ENCODE data around the gene CCDC120.

CCDC120 gene

DNA sequence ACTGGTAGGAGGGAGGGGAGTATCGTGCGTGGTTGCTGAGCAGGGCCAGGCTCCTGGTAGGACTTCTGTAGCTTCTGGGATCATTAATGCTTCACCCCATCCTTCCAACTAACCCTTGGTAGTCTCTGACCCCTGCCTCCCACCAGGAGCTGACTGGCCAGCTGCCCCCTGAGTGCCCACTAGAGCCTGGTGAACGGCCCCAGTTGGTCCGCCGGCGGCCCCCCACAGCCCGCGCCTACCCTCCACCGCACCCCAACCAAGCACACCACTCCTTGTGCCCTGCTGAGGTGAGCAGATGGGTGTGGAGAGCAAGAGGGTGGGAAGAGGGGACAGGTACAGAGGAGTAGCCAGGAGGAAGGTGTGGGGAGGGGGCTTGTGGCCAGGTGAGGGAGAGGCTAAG lies 4.9 kb downstream of the CCDC120 start:
- DNase-seq (ENCODE audit: low read depth), result no peak

DNA sequence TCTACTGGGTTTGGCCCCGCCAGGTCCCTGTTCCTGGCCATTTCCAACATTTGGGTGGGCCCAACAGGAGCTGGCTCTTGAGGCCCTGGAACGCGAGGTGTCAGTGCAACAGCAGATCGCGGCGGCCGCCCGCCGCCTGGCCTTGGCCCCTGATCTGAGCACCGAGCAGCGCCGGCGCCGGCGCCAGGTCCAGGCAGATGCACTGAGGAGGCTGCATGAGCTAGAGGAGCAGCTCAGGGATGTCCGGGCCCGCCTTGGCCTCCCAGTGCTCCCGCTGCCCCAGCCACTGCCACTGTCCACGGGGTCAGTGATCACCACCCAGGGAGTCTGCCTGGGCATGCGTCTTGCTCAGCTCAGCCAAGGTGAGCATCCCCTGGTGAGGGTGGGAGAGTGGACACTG lies 5.5 kb downstream of the CCDC120 start:
- no peak for DNase-seq (ENCODE audit: low read depth)

DNA sequence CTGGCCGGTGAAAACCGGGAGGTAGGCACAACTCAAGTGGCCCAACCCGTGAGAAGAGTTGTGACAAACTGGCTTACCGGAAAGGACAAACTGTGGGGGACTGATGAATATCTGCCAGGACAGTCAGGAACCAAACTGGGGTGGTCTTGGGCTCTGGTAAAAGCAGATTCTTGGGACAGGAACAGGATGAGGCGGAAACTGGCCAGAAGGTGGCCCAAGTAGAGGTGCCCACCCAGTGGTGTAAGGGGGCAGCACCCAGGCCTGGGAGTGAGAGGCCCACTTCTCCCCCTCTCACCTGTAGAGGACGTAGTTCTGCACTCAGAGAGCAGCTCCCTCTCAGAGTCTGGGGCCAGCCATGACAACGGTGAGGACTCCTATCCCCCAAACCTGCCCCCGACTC lies 5.9 kb downstream of the CCDC120 start:
- no peak for DNase-seq (ENCODE audit: low read depth)

DNA sequence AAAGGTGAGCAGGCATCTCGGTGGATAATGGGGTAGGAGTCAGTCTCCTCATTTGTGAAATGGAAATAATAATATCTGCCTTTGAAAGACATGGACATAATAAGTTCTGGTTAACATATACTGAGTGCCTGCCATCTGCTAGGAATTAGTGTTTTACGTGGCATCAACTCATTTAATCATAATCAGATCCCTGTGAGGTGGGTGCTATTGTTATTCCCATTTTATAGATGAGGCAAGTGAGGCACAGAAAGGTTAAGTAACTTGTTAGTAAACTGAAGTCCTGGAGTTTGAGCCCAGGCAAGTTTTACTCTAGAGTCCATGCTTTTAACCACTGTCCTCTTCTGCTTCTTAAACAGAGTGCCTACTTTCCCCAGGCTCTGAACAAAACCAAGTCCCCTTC lies 7.5 kb downstream of the CCDC120 start:
- no peak for DNase-seq (ENCODE audit: low read depth)

GRCh38 chrX:49066690-49067089 lies 7.9 kb downstream of the CCDC120 start:
- no peak for DNase-seq (ENCODE audit: low read depth)

- DNase-seq (ENCODE audit: low read depth), result no peak
Observed at GRCh38 chrX:49067285-49068120, 8.7 kb downstream of the CCDC120 start.

GRCh38 chrX:49069038-49069437 lies 10.2 kb downstream of the CCDC120 start:
- DNase-seq (ENCODE audit: low read depth), result no peak

DNA sequence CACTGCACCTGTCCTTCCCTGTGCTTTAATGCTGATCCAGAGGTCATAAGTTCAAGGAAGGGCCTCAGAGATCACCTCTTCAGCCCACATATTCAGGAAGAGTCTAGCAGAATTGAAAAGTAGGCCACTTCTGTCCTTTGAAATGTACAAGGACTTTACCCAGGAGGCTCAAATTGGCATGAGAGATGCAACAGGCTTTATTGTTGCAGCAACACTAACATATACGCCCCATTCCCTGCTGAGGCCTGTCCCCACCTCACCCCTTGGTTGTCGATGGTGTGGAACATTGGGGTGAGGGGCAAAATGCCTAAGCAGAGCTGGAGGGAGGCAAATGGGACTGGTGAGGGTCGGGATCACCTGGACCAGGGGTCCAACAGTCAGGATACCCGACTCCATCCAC lies 12.2 kb downstream of the CCDC120 start:
- DNase-seq (ENCODE audit: low read depth), result no peak

- peak; percentile 71 for DNase-seq (ENCODE audit: low read depth)
Observed at GRCh38 chrX:49071877-49072711, 13.3 kb downstream of the CCDC120 start.

DNA sequence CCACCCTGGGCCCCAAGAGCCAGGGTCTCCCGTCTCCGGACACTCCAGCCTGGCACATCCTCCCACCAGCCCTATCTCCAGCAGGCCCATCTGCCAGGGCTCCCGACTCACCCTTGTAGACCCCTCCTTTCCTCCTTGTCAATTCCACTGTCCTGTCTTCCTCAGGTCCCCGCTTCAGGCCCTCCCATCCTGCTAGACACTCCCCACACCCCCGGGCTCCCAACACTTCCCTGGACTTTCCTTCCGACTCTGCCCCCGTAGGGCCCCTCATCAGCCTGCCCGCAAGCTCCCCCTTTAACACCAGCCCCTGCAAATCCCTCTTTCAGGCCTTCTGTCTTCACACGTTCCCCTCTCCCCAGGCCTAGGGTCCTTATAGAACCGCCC lies 13.9 kb downstream of the CCDC120 start:
- peak; percentile 6 for DNase-seq (ENCODE audit: low read depth)

DNA sequence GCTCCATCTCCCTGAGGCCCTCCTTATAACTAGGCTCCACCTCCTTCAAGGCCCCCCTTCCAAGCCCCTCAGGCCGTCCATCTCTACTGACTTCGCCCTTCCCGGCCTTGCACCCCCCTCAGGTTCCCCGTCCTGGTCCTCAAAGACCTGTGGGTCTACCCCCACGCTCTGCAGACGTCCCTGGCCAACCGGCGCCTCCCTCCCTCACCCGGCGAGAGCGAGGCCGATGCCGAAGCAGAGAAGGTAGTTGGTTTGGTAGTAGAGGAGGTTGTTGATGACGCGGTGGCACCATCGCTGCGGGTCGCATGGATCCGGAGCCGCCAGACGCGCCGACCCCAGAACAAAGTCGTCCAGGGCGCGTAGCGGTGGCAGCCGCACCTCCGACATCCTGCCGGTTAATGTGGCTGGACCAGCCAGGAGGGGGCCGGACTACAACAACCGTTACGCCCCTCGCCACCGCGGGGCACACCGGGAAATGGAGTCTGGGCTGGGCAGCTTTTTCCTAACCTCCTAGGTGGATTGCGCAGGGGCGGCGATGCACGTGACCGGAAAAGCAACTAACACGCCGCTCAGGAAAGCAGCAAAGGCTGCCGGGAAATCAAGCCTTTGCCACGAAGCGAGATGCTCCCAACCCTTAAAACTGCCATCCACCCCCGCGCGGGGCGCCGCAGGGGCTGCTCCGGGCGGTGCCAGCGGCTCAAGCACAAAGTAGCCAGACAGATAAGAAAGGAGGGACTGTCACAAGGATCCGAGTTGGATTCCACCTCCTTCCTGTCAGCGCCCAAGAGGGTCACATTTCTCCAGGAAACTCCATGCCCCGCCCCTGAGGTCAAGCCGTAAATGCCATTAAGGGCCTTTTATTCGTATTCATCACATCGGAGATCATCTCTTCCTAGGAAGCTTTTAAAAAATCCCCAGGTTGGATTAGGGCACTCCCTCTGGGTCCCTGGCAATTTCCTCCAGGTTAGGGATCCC lies 15.1 kb downstream of the CCDC120 start, which contains the start of gene PRAF2:
PRAF2 (minus strand) TSS at position 402 of the 975 bp plus-strand sequence; CDS start at position 387, 15 bp downstream.
- DNase-seq (ENCODE audit: low read depth), result peak; percentile 93

GRCh38 chrX:49075347-49075746 lies 16.5 kb downstream of the CCDC120 start:
- no peak for DNase-seq (ENCODE audit: low read depth)

DNA sequence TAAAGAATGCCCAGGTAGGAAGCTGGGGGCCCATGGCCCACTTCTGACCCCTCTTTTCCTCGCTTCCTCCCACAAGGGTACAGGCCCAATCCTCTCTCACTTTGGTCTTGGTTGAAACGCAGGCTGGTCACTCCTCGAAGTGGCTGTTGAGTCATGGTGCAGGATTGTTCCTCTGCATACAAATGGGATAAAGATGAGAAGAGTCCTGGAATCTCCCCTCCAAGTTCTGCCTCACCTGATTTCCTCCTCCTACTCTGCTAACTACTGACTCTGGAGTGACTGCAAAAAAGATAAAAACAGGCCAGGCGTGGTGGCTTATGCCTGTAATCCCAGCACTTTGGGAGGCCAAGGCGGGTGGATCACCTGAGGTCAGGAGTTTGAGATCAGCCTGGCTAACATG lies 19.1 kb downstream of the CCDC120 start:
- no peak for DNase-seq (ENCODE audit: low read depth)

DNA sequence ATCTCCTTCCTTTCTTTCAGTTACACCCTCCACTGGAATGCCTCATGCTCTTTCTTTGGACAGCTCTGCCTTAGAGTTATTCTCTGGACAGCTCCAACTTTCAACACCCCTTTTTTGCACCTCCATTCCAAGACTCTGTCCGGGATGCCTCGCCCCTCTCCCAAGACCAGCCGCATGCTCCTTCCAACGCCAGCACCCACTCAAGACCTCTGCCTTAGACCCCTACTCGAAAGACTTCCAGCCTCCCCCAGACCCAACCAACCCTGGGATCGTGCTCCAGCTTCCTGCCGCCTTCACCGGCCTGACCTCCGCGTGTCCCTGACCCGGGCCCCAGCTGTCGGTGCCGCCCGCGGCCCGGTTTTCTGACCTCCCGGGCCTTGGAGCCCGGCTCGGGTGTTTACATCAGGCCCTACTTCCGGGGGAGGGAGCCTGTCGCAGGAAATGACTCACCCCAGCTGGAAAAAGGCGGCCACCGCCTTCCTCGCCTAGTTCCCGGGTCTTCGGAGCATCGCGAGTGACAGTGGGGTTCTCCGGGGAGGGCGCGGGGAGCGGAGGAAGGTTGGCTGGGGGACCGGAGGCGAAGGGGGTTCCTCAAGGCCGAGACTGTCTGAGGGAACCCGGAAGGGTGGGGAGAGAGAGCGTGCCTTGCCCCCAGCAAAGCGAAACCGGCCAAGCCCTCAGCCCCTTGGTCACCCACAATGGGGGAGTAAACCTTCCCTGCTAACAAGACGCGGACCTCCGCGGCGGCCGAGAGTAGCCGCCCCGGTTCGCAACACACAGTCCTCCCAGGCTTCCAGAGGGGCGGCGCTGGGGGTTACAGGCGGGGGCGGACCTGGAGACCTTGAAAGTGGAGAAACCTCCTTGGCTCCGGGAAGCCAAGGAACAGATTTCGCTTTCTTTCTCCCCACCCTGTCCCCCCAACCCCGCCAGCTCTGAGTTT lies 21.0 kb downstream of the CCDC120 start, which contains the start of gene WDR45:
WDR45 (minus strand) TSS at position 399 of the 940 bp plus-strand sequence. CDS start 1,792 bp downstream, outside the sequence.
- peak; percentile 79 for DNase-seq (ENCODE audit: low read depth)

GRCh38 chrX:49082271-49082871 lies 23.6 kb downstream of the CCDC120 start:
- no peak for DNase-seq (ENCODE audit: low read depth)

GRCh38 chrX:49089553-49089952 lies 30.8 kb downstream of the CCDC120 start:
- no peak for DNase-seq (ENCODE audit: low read depth)

DNA sequence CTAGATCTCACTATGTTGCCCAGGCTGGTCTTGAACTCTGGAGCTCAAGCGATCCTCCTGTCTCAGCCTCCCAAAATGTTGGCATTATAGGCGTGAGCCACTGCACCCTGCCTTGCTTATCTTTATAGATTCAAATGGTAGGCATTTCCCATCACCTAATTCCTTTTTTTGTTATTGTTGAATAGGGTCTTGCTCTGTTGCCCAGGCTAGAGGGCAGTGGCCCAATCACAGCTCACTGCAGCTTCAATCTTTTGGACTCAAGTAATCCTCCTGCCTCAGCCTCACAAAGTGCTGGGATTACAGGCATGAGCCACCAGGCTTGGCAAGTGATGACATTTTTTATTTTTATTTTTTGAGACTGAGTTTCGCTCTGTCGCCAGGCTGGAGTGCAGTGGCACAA lies 37.6 kb downstream of the CCDC120 start:
- DNase-seq (ENCODE audit: low read depth), result no peak

DNA sequence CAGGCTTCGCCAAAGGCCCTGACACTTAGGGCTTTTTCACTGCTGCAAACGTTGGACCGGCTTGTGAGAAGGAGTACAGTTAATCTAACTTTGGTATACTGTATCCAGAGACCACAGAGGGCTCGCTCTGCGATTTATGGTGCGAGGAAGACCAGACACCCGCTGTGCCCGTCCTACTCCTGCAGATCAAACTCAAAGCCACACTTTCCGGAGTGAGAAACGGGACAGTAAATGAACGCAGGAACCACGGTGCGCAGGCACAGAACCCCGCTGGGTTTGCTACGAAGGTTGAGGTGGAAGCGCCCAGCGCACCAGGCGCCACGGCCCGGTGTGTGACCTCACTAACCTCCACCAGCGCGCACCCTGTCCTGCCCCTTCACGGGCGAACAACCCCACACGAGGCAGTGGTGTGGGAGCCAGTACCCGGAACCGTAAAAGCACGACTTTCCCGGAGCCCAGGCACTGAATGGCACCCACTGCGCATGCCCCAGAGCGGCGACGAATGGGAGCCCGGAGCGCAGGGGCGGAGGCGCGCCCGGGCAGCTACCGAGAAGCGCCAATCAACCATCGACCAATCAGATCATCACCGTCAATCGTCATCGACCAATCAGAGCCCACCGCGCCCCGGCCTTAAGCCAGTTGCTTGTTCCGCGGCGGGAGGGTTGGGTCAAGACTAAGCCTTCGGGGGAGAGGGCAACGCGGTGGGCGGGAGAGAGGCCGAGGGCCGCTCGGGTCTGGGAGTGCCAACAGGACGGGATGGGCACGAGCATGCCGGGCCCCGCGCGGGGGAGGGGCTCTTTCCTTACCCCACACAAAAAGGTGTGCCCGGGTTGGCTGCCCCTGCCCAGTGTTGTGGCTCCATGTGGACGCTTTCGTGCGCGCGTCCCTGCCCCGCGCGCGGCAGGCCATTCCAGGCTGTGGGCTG lies 42.2 kb downstream of the CCDC120 start:
- DNase-seq (ENCODE audit: low read depth), result peak; percentile 93

DNA sequence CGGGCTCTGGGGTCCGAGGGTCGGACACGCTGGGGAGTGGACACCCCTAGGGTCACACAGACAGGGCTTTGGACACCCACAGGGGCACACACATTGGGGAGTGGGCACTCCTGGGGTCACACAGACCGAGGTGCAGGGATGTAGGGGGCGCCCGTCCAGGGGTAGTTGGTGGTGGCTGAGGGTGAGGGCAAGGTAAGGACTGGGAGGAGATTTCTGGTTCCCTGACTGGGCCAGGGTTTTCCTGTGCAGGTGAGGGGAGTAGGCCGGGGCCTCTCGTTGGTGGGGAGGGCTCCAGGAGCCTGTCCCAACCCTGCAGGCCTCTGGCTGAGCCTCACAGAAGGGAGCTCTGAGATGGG lies 42.8 kb downstream of the CCDC120 start:
- DNase-seq (ENCODE audit: low read depth), result no peak
